GM18951 (cell line): Measurements from ENCODE around the gene MSMP.
A peak's percentile ranks its signal among the peaks of the same experiment; 100 is the strongest.

Experiments
- POLR2A ChIP-seq: IDR thresholded peaks from 4 replicates; pipeline ENCODE4 v1.6.1; 2011; ENCODE audit warnings: mild to moderate bottlenecking; ENCODE audit not compliant: insufficient read length, insufficient read depth; ENCODE audit errors: extremely low read depth
- in situ Hi-C: fragments of 300-500 bp; cut with MboI; formaldehyde crosslinking; loops from one replicate; pipeline ENCODE4 v1.12.0; 2022; ENCODE audit warnings: low sequenced_read_pairs, mixed read lengths, inconsistent platforms; ENCODE audit not compliant: unreplicated experiment

Gene MSMP

GRCh38 chr9:35766997-35767396 lies 12.9 kb upstream of the MSMP start:
- no peak for TF ChIP-seq POLR2A
- in situ Hi-C loops, result no loop called here

DNA sequence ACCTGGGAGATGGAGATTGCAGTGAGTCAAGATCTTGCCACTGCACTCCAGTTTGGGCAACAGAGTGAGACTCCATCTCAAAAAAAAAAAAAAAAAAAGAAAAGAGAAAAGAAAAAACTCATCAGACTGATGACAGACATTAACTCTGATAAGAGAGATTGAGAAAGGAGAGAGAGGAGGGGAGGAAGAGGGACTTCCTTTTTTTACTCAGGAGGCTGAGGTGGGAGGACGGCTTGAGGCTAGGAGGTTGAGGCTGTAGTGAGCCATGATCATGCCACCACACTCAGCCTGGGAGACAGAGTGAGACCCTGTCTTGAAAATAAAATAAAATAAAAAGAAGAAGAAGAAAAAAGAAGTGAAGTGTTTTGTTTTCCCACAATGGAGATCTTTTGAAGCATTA lies 9.7 kb upstream of the MSMP start:
- in situ Hi-C loops, result no loop called here
- TF ChIP-seq POLR2A, result no peak

GRCh38 chr9:35763181-35763580 lies 9.1 kb upstream of the MSMP start:
- TF ChIP-seq POLR2A, result no peak
- in situ Hi-C loops, result no loop called here

DNA sequence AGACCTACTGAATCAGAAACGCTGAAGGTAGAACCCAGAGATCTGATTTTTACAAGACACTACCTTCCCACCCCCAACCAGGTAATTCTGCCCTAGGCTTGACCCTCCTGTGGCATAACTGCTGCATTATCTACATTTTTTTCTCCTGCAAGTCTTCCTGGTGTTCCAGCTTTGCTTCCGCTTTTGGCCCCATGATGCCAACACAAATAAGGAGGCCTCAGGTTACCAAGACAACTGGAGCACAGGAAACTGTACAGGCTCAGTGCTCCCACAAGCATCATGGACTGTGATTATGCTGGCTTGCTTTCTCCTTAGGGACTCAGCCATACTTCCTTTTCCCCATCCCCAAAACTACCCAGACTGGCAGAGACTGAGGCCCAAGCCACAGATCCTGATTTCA lies 6.6 kb upstream of the MSMP start:
- in situ Hi-C loops, result no loop called here

GRCh38 chr9:35759795-35760194 lies 5.7 kb upstream of the MSMP start:
- in situ Hi-C loops, result no loop called here
- TF ChIP-seq POLR2A, result no peak

More for the DNA sequence above, 6.6 kb upstream of the MSMP start:
- TF ChIP-seq POLR2A, result no peak

DNA sequence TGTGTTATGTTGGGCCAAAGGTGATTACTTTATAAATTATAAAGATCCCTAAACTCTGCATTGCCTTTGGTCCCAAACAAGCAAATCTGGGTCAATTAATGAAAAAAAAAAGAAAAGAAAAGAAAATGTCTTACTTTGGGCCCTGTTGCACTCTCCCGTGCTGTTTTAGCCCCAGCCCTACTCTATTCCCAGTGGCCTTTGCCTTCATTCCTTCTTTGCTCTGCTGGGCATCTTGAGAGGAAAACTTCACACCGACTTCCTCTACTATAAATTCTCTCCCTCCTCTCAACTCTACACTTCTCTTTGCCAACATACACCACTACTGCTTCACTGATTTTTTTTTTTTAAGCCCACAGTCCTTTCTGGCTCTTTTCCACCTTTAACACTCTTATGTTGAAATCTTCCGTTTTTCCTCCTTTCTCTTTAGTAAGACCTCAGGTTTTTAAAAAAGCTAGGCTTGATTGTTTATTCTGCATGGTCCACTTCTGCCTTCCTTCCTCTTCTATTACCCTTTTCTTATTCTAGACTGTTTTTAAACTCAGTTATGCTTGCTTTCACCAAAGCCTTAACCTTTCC lies 4.5 kb upstream of the MSMP start:
- in situ Hi-C loops, result no loop called here
- no peak for TF ChIP-seq POLR2A

GRCh38 chr9:35757892-35758275 lies 3.8 kb upstream of the MSMP start:
- in situ Hi-C loops, result no loop called here

DNA sequence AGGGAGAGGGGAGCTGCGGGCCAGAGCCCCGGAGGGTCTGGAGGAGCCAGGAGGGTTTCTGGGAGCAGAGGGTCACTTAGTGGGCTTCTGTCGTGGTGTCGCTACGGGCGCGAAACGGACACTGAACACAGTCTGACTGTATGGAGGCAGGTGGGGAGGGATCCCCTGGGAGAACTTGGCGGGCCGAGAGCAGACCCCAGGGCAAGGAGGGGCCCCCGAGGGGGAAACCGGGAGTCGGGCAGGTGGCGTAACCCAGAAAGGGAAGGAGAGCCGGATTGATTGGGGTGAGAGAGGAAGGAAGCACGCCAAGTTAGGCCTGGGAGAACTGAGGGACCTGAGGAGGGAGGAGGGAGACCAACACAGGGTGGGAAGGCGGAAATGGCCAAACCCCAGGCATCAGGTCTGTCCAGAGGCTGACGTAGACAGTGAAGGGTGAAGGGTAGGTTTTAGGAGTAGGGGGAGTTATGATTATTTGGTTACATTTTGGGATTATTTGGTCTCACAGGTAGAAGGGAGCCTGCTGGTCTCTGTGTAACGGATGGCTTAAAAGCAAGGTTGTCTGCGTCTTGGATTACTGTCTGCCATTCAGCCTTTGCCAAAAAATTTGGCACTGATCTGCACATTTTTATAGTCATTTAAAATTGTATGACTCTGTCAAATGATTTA lies 3.3 kb upstream of the MSMP start:
- peak; percentile 58 for TF ChIP-seq POLR2A

More at GRCh38 chr9:35757892-35758275, 3.8 kb upstream of the MSMP start:
- TF ChIP-seq POLR2A, result no peak

DNA sequence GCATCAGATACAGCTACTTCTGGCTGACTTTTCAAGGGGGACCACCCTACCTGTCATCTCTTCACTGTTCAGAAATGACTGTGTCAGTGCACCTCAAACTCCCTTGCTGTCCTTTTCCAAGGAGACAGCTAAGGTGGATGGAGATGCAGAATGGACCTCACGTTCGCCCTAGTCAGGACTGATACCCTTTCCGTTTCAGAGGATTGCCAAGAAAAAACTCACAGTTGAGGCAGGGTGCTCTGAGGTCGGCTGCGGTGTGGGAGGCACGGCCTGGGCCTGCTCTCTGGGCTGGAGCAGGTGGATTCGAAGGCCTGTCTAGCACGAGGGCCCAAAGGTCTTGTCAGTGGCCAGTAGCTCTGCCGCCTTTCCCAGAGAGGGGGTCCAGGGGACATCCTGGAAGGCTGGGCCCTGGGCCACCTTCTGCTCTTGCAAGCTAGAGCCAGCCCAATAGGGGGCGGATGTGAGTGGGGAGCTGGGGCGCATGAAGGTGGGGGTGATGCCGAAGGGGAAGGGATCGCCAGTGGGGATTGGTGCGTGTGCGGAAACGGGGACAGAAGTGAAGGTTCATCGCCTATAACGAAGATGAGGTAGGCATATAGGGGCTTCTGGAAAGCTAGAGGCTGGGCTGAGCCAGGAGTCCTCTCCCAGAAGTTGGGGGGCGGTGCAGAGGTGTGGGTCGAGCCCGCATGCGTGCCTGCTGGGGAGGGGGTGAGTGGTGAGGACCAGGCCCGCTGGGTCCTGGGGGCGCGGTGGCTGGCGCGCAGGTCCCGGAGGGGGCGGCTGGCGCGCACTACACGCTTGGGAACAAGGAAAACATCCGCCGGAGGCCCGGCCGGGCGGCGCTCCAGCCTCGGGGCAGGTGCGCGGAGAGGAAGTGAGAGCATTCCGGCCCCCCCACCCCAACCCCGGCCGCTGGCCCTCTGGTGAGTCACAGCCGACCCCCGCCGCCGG lies 2.5 kb upstream of the MSMP start:
- TF ChIP-seq POLR2A, result peak; percentile 64
- in situ Hi-C loops, result no loop called here

More for the DNA sequence above, 3.3 kb upstream of the MSMP start:
- in situ Hi-C loops, result no loop called here

GRCh38 chr9:35755071-35755470 lies 995 bp upstream of the MSMP start:
- TF ChIP-seq POLR2A, result no peak

DNA sequence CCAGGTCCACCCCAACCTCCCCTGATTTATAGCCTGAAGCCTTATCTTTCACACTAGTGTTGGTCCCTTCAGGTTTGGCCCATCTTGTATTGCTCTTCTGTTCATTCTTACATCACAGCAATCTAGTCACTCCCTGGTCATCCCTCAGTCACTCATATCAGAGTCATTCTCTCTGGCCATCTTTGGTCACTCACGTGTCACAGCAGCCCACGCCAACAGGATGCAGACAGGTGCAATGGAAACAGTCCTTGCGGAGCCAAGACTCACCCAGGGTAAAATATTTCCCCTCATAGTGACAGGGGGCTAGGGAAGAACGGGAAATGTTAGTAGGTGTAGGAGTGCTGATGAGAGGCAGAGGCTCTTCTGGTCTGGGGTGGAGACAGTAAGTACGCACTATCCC lies 610 bp downstream of the MSMP start:
- in situ Hi-C loops, result no loop called here
- no peak for TF ChIP-seq POLR2A

More at GRCh38 chr9:35755071-35755470, 995 bp upstream of the MSMP start:
- in situ Hi-C loops, result no loop called here

- TF ChIP-seq POLR2A, result no peak
- in situ Hi-C loops, result no loop called here
Observed at GRCh38 chr9:35750256-35750531, 3.9 kb downstream of the MSMP start.

- in situ Hi-C loops, result no loop called here
Observed at GRCh38 chr9:35749515-35750255, 4.4 kb downstream of the MSMP start.

DNA sequence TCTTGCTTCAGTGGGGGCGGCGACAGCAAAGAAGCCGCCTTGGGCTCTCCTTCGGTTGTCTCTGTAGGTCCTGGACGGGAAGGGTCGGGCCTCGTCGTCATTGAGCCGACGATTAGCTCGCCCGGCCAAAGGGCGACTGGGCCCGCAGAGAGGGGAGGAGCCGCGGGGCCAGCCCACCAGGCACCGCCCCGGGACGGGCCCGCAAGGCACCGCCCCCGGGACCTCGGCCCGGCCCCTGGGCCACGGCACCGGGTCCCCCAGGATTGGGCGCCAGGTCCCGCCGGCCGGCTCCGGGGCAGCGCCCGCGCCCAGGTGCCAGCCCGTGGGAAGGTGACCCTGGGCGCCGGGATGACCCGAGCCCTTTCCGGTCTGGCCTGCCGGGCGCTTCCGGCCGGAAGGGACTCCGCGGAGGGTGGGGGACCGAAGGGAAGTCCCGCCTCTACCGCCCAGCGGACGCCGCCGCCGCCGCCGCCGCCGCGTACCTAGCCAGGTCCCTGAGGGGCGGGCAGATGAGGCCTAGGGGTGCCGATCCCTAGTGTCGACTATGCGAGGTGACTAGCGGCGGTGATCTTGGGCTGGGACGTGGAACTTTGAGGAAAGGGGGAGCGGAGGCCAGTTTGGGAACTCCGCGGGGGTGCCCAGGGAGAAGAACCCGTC lies 5.1 kb downstream of the MSMP start, which contains the start of the genes GBA2 and RGP1:
TSS of gene GBA2 (minus strand) at position 371 of the 657 bp plus-strand sequence. CDS start 524 bp downstream, outside the sequence.
TSS of gene RGP1 (plus strand) at position 430 of the 657 bp plus-strand sequence. CDS start 469 bp downstream, outside the sequence.
- peak; percentile 85 for TF ChIP-seq POLR2A
- in situ Hi-C loops, result no loop called here

More at GRCh38 chr9:35749515-35750255, 4.4 kb downstream of the MSMP start:
- no peak for TF ChIP-seq POLR2A
